HepG2 (cell line): ENCODE measurements around the gene SLC22A23. TPM values are rescaled to one million over a fixed set of nuclear protein-coding genes. Genes with fewer than 3 reads are reported as not detected.

Experiments used
- ASH2L ChIP-seq: fragments of 300-600, 200-600 bp; sonication (generic); IDR thresholded peaks from 2 replicates; pipeline ENCODE4 v1.7.0; 2017; ENCODE audit warnings: low read depth, mild to moderate bottlenecking, moderate library complexity, mixed read lengths, low read length; ENCODE audit not compliant: insufficient read length
- CENPBD1 ChIP-seq: sonication (generic); formaldehyde crosslinking; IDR thresholded peaks from 2 replicates; pipeline ENCODE4 v1.8.0; 2022; ENCODE audit warnings: missing genetic modification reagents, low read depth, mild to moderate bottlenecking, borderline replicate concordance
- GLMP ChIP-seq: sonication (generic); formaldehyde crosslinking; IDR thresholded peaks from 2 replicates; pipeline ENCODE4 v1.9.0; 2021; ENCODE audit warnings: missing genetic modification reagents, mild to moderate bottlenecking, borderline replicate concordance
- HOXA3 ChIP-seq: sonication (generic); formaldehyde crosslinking; IDR thresholded peaks from 2 replicates; pipeline ENCODE4 v1.5.0; 2020; ENCODE audit warnings: missing genetic modification reagents
- KIAA2018 ChIP-seq: sonication (generic); formaldehyde crosslinking; IDR thresholded peaks from 2 replicates; pipeline ENCODE4 v1.5.0; 2020; ENCODE audit warnings: mild to moderate bottlenecking, missing genetic modification reagents, borderline replicate concordance
- MBD4 ChIP-seq: IDR thresholded peaks from 2 replicates; pipeline ENCODE4 v1.6.1; 2012; ENCODE audit warnings: low read length, inconsistent platforms, borderline replicate concordance
- NFIC ChIP-seq: IDR thresholded peaks from 2 replicates; pipeline ENCODE4 v1.6.1; 2012; ENCODE audit warnings: mild to moderate bottlenecking, low read length, inconsistent platforms
- SIX1 ChIP-seq: sonication (generic); formaldehyde crosslinking; IDR thresholded peaks from 2 replicates; pipeline ENCODE4 v1.4.0; 2020; ENCODE audit warnings: missing genetic modification reagents, borderline replicate concordance
- ZNF44 ChIP-seq: sonication (generic); formaldehyde crosslinking; IDR thresholded peaks from 2 replicates; pipeline ENCODE4 v1.5.1; 2020; ENCODE audit warnings: mild to moderate bottlenecking, missing genetic modification reagents
- ZNF687 ChIP-seq: sonication (generic); formaldehyde crosslinking; IDR thresholded peaks from 2 replicates; pipeline ENCODE4 v1.5.1; 2020; ENCODE audit warnings: mild to moderate bottlenecking, missing genetic modification reagents, moderate library complexity
- ZNF800 ChIP-seq: sonication (generic); formaldehyde crosslinking; IDR thresholded peaks from 2 replicates; pipeline ENCODE4 v1.4.0; 2020; ENCODE audit warnings: missing genetic modification reagents
- polyA plus RNA-seq, 8 experiments: library from polyadenylated mRNA; depleted of rRNA in 3 of 8; stranded (reverse) in 7 of 8; unstranded in 1 of 8; fragments of >200 nt; fragmentation: Illumina TruSeq in 4 of 8; extraction: Trizol in 4 of 8; gene quantifications; 2 replicates each; pipeline versions ENCODE4 v1.2.1 to v1.2.3, GENCODE V29; 2011 to 2016; ENCODE audit warnings: low read depth in 4 of 8, missing spikeins in 1 of 8, mixed read lengths in 1 of 8; ENCODE audit not compliant: insufficient read depth in 1 of 8
- total RNA-seq, 5 experiments: library from RNA; depleted of rRNA; stranded (reverse); fragments of >200 nt; fragmentation: Illumina TruSeq; extraction: Trizol; gene quantifications; 2 replicates each; pipeline ENCODE4 v1.2.3, GENCODE V29; 2016; ENCODE audit warnings: low read depth in 1 of 5

Gene SLC22A23
- total and polyA plus RNA-seq, 2 of the 13 experiments (the other 11 are each of a cell fraction or from before 2014, with no cell fraction given): 11.8 to 17.5 TPM

GRCh38 chr6:3455147-3455568 lies 1.7 kb downstream of the SLC22A23 start (continued):
- TF ChIP-seq ZNF800 (CRISPR knock-in tag) (0 out of 2 replicates have a peak, but pooled peaks have one; percentile 24), ZNF44 (CRISPR knock-in tag) (0 out of 2 replicates have a peak, but pooled peaks have one; percentile 64), ZNF687 (CRISPR knock-in tag) (no peak), GLMP (CRISPR knock-in tag) (no peak), CENPBD1 (CRISPR knock-in tag) (no peak), SIX1 (CRISPR knock-in tag) (no peak), NFIC (no peak), ASH2L (no peak), KIAA2018 (CRISPR knock-in tag) (peak; percentile 57; the same call in 1 of the 2 replicates), MBD4 (no peak), HOXA3 (no peak)
